NOMO-1 treated with dmso at 0.1 percent for 144 hours (cell line): ENCODE measurements around the gene RALGPS2.
A peak's percentile ranks its signal among the peaks of the same experiment; 100 is the strongest.

Experiments used
- DNase-seq: peaks from one replicate; lab custom pipeline; 2025; ENCODE audit not compliant: unreplicated experiment; lab: John Stamatoyannopoulos, UW

The RALGPS2 gene, protein sequence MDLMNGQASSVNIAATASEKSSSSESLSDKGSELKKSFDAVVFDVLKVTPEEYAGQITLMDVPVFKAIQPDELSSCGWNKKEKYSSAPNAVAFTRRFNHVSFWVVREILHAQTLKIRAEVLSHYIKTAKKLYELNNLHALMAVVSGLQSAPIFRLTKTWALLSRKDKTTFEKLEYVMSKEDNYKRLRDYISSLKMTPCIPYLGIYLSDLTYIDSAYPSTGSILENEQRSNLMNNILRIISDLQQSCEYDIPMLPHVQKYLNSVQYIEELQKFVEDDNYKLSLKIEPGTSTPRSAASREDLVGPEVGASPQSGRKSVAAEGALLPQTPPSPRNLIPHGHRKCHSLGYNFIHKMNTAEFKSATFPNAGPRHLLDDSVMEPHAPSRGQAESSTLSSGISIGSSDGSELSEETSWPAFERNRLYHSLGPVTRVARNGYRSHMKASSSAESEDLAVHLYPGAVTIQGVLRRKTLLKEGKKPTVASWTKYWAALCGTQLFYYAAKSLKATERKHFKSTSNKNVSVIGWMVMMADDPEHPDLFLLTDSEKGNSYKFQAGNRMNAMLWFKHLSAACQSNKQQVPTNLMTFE

DNA sequence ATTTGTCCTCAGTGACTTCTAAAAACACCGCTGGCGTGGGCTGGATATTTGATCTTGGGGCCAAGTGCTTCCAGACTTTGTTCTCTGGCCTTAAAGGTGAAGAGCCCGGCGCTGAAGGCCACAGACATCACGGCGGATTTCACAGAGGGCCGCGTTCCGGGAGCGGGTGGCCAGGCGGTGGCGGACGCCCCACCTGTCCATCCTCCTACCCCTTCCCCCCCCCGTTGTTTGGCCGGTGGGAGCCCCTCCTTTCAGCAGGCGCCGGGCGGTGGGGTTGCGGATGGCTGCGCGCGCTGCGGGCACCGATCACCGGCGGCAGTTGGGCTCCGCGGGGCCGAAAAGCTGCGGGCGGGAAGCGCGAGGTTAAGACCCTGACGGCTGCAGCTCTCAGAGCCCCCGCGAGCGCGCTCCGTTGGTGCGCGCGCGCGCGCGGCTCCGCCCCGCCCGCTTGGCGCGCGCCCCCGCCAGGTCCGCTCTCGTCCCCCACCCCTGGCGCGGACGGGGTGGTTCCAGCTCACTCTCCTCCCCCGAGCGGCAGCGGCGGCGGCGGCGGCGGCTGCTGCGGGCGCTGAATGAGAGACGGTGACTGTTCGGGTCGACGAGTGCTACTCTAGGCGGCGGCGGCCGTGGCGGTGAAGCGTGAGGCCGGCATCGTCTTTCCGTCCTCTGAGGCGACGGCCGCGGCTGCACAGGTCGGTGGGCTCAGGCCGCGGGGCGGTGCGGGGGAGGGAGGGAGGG, at the start of gene RALGPS2:
Gene RALGPS2 (plus strand): TSS at position 517 of the 738 bp plus-strand sequence. CDS start 51,521 bp downstream, outside the sequence.
- peak; percentile 69 for DNase-seq

DNA sequence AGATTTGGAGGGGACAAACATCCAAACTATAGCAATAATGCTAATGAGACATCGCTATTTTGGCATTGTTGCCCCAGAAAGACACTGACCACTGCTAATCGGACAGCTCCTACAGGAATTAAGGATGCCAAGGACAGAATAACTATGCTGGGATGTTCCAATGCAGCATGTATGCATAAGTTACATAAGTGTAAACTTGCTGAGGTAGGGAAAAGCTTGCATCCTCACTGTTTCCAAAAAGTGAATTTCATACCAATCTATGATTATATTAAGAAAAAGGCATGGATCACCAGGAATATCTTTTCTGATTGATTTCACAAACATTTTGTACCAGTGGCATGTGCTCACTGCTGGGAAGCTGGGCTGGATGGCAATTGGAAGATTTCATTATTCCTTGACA, 45.8 kb upstream of the RALGPS2 start:
- no peak for DNase-seq

DNA sequence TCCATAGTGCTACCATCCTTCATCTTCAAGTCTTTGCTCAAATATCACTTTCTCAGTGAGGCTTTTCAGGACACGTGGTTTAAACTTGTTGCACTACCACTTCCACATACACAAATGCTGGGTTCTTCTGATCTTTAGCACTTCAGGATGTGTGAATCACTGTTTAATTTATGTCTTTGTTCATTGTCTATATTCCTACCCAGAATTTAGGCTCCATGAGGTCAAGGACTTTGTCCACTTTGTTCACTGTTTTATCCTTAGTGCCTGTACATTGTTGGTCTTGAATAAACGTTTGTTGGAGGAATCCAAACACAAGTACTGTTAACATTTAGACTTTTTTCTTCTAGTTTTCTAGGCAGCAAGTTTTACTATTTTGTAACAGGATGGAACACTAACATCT, 42.6 kb upstream of the RALGPS2 start:
- DNase-seq = no peak

DNA sequence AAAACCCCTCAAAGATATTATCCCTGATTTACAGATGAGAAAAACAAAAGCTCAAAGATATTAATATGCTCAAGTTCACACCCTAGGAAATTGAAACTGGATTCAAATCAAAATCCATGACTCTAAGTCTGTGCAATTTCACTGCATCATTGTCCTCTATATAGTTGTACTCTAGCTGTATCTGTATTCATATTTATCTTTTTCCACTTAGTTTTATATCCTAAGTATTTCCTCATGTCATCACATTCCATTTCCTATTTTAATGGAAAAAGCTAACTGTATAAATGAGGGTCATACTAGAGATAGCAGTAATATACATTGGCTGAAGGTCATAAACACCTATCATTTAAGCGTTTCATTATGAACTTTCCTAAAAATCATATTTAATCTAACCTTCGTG, 42.2 kb upstream of the RALGPS2 start:
- no peak for DNase-seq

DNA sequence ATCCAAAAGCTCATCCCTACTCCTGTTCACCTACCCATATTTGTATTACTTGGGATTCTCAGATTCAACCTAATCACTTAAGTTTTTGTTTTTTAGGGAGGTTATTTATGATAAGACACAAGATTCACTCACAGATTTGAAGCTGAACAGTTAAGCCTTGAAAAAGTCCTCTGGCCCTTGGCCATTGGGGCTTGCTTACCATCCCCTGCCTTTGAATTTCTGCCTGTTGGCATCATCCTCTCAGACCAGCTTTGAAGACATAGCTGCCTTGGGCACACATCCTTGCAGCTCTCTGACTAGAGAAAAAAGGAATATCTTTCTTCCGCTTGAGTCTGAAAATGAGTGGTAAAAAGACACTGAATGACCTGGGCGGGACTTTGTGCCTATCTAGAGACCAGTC, 41.8 kb upstream of the RALGPS2 start:
- no peak for DNase-seq

DNA sequence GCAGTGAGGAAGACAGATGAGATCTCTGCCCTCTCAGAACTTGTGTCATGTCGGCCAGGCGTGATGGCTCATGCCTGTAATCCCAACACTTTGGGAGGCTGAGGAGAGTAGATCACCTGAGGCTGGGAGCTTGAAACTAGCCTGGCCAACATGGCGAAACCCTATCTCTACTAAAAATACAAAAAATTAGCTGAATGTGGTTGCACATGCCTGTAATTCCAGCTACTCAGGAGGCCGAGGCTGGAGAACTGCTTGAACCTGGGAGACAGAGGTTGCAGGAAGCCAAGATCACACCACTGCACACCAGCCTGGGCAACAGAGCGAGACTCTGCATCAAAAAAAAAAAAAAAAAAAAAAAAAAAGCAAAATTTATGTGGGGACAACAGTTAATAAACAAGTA, 40.9 kb upstream of the RALGPS2 start:
- DNase-seq = no peak

DNA sequence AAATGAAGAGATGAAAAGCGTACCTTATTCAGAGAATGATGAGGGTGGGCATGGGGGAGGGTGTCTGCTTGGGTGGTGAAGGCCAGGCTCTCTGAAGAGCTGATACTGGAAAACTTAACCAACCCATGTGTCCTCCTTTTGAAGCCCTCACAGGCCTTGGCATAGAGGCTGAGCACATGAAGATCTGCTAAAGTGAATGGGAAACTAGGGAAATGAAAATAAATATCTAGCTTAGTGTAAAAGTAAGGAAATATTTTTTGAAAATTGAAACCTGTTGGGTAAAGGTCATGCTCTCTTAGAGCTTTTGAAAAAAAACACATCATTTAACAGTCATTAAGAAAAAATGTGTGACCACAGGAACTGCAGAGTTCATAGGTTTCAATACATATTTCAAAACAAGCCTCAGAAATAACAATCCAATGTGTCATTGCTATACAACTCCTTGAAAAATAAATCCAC, 40.5 kb upstream of the RALGPS2 start:
- no peak for DNase-seq

DNA sequence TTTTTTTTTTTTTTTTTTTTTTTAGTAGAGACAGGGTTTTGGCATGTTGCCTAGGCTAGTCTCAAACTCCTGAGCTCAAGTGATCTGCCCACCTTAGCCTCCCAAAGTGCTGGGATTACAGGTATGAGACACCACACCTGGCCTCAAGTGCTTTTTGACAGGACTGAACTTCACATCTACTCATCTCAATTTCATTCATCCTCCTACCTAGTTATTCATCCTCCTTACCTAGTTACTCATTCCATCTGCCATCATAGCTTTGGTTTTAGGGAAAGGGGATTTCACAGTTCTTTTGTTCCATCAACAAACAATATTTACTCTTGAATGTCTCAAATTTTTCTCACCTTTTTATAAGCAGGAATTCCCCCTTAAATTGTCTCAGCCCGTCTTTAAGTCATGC, 38.6 kb upstream of the RALGPS2 start:
- DNase-seq = no peak

DNA sequence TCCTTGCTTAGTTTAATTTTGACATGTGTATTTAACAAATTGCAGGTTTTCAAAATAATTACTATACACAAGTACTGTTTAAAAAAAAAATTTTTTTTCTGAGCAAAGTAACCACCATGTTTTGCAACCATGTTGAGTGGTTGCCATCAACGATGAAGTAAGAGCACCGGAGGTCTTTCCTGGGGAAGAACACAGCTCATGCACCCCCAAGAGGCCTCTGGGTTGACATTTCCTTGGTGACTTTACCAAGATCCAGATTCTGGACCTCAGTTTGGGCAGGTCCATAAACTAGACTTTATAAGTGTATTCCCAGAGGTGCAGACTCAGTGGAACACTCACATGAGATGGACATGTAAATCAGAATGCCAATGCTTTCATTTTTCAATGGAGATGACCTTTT, 36.8 kb upstream of the RALGPS2 start:
- no peak for DNase-seq

DNA sequence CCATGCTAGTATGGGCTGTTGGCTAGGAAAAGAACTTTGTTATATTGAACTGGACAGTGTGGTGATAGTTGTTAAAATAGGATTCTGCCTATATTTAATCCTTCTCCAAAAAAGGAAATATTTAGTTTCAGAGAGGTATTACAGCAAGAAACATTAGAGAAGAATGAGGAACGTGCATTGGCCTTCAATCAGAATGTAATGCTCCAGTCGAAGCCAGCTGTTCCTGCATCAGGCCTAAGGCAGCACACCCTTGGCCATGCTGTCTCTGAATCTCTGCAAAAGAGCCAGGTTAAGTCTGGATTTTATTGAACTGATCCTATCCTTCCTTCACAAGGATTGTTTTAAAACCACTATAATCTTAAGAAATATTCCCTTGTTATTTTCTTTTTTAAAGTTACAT, 35.3 kb upstream of the RALGPS2 start:
- DNase-seq = no peak

DNA sequence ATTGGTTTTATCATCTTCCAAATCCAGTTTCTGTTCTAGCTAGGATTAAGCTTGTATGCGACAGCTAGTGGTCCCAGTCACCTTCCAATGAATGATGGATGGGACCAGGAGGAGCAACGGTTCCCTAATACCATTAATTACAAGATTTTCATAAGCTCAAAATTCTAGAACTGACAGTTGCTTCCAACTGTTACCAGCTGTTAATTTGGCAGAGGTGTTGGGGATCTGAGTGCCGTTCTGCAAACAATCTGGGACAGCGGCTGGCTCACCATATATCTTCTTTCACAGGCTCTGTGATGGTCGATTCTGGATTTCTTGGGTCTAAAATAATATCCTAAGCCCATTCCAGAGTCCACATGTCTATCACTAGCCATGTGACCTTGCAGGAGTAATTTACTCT, 34.5 kb upstream of the RALGPS2 start:
- no peak for DNase-seq

DNA sequence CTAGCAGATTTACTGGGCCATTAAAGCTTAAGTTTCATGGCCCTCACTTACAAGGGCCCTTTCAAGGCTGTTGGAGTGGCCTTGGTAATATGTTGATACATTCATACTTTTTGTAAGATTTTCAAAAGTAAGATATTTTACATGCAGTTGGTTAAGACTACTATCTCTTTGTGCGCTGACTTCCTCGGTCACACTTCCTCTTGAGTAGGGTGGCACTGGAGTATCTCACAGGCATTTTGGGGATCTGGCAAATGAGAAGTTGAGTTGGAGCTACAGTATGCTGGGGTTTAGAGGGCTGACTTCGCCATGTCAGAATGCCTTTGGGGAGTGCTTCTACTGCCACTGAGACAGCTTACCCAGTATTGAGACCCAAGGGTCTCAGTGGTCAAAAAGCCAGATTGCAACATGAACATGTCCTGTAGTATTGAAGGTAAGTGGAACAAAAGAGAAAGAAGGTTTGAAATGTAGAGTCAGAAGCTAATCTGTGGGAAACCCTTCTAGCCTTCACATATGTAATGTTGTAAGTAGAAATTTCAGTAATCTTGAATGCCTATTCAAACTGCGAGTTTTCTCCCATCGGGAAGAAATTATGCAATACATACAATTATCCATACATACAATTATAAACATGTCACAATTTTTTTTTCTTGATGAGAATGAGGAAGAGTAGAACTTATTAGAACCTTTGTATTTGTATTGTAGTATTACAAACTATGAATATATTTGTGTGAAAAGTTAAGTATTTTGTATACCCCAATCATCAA, 32.3 kb upstream of the RALGPS2 start:
- DNase-seq = no peak

DNA sequence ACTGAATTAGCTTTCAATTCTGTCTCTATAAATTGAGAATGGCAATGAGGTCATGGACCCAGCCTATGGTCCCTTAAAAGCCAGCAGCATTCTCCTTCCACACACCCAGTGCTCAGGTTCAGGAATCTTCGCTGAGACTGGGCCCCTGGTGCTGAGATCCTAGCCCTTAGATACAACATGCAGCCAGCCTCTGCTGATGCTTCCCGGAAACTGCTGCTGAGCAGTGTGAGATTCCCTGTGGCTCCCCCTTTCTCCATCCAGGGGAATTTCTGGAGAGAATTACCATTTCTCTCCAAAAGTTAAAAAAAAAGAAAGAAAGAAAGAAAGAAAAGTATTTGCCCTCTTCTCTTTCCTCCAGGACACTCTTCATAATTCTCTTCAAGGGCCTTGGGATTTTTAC, 31.7 kb upstream of the RALGPS2 start:
- no peak for DNase-seq

DNA sequence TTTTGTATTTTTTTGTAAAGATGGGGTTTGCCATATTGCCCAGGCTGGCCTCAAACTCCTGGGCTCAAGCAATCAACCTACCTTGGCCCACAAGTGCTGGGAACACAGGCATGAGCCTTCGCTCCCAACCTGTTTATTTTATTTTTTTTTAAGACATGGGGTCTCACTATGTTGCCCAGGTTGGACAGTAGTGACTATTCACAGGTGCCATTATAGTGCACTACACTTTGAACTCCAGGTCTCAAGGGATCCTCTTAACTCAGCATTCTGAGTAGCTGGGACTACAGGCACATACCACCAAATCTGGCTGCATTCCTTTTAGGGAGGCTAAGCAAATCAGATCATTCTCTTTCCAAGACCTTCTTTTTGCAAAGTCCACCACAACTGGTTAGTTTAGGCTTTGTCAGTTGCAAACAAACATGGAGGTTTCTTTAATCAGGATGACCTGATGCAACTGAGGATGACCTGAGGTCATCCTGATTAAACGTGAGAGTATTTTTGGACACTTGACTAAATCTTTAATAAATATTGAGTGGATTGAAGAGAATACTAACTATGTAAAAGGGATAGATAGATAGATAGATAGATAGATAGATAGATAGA, 30.0 kb upstream of the RALGPS2 start:
- DNase-seq = no peak

DNA sequence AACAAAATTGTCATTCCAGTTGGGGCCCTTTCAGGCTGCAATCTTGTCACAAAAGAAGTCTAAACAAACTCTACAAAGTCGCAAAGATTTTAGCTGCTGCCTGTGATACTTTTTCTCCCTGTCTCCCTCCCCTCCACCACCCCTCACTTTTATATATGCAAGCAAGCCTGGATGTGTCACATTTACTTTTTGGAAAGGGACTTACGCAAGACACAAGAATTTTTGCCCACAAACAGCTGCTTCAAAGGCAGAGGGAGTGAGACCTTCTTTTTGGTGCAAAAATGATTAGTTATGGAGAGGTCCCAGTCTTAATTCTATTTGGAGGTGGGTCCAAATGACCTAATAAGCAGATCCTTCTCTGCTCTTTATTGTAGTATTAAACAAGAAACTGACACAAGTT, 22.9 kb upstream of the RALGPS2 start:
- DNase-seq = peak; percentile 29

DNA sequence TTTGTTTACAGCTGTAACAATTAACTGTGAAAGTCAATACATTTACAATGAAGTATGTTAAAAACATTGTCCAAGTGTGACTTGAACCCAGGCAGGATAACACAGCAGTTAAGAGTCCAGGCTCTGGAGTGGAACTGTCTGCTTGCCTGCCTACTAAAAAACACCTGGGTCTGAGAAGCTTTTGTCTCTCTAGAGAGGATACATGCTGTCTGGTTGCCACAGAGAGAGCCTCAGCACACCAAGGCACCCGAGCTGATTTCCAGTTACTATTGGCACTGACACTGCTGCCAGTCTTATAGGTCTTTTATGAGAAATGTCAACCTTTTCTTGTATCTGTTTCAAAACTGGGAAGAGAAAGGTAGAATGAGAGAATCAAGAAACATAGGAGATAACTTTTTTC, 20.2 kb upstream of the RALGPS2 start:
- DNase-seq = no peak

DNA sequence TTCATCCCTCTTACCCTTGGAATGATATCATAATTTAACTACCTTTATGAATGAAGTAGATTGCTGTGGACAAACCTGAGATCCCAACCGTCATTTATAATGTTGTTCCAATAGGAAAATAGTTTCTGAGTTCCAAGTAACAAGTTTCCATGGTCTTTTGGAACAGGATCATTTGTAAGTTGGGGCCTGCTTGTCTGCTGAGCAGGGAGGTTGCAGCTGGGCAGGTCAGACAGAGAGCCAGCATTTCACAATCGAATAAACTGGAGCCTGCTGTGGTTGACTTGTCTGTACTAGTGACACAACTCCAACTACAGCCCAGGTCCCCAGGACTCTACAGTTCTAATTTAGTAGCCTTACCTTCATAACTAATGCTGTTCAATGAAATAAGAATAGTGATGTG, 18.6 kb upstream of the RALGPS2 start:
- DNase-seq = peak; percentile 11

DNA sequence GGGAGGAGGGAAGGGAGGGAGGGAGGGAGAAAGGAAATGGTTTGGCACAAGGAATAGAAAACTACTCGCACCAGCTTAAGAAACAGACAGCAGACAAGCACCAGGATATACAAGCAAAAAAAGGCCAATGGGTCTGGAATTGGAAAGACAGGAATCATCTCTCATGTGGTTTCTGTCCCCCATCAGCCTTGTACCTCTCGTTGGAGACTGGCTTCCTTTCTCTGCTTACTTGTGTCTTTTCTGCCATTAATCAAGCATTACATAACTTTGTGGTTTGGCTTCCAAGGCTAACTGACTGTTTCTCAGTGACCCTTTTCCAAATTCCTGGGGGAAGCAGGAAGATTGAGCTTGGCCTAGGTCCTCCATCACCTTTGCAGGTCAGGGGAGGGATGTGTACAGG, 11.8 kb upstream of the RALGPS2 start:
- DNase-seq = no peak

DNA sequence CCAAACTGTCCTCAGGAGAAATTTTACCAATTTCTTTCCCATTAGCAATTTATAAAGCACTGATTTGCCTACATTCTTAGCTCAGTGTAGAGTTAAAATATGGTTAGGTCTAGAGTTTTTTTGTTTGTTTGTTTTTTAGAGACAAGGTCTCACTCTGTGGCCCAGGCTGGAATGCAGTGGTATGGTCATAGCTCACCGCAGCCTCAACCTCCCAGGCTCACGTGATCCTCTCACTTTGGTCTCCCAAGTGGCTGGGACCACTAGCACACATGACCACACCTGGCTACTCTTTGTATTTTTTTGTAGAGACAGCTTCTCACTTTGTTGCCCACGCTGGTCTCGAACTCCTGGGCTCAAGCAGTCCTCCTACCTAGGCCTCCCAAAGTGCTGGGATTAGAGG, 10.6 kb upstream of the RALGPS2 start:
- no peak for DNase-seq

DNA sequence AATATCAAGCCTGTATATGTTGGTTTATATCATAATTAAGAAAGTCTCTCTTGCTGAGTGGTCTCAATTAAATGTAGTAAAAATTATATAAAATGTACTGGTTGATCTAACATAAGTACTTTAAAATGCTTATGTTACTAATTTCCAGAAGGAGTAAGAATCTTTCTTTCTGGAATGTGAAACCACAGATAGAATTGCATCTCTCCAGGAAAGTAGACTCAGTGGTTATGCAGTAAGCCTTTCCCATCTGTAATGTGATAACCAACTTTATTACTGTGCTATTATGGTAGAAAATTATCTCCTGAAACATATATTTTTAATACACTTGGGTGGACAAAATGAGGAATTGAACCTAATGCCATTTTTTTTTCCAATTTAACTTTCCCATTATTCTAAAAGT, 8.9 kb upstream of the RALGPS2 start:
- no peak for DNase-seq

DNA sequence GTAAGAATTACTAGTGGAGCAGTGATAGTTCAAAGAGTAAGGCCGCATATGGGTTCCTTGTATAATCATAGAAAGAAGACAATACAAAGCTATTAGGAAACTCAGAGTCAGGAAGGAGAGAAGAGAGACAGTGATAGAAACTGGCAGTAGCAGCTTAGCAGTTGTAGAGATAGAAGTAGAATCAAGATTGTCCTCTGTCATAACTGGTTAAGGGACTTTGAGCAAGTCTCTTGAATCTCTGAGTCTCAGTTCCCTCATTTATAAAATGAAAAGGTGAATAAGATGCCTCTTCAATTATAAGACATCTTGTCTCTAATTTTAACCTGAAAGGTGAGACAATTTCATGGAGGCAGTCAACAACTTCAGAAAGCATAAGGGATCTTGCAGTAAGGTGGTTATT, 6.5 kb upstream of the RALGPS2 start:
- DNase-seq = no peak
